A673 (cell line): Measurements from ENCODE around the gene TPH2. TPM values are rescaled to one million over a fixed set of nuclear protein-coding genes. Genes with fewer than 3 reads are reported as not detected.

Source experiments
- BruUV-seq: library from RNA; stranded (reverse); fragments of 400-500 nt; replicated peaks from 2 replicates; lab custom pipeline; 2021; lab: Mats Ljungman, UMichigan
- CTCF ChIA-PET: fragments of 300-600 bp; sonication (Branson Sonifier 250); formaldehyde crosslinking; loops from one replicate; lab custom pipeline; 2022; ENCODE audit warnings: antibody characterized with exemption; lab: Charles Lee
- POLR2A ChIA-PET: fragments of 300-600 bp; sonication (Branson Sonifier 250); formaldehyde crosslinking; loops from one replicate; lab custom pipeline; 2022; ENCODE audit warnings: antibody characterized with exemption; ENCODE audit not compliant: low non-redundant PET; lab: Charles Lee
- DNase-seq: peaks from one replicate; pipeline ENCODE4 v3.0.0-alpha.2; 2015; ENCODE audit warnings: low spot score
- H3K27ac ChIP-seq: fragments of 200-600 bp; sonication (generic); 2 replicates; pipeline ENCODE4 v1.5.1; 2016; ENCODE audit warnings: mixed run types, low read depth, mild to moderate bottlenecking, mixed read lengths, antibody characterized with exemption, low read length; ENCODE audit not compliant: poor library complexity, severe bottlenecking
- H3K27me3 ChIP-seq: fragments of 200-600 bp; sonication (generic); replicated peaks from 2 replicates; pipeline ENCODE4 v1.6.1; 2017; ENCODE audit warnings: mixed run types, low read depth, mild to moderate bottlenecking, mixed read lengths, antibody characterized with exemption, low read length; ENCODE audit not compliant: insufficient read depth, poor library complexity
- H3K36me3 ChIP-seq: fragments of 200-600 bp; sonication (generic); 2 replicates; pipeline ENCODE4 v1.6.1; 2016; ENCODE audit warnings: mixed run types, mild to moderate bottlenecking, mixed read lengths, antibody characterized with exemption, low read length; ENCODE audit not compliant: insufficient read depth, poor library complexity, severe bottlenecking
- H3K4me1 ChIP-seq: fragments of 200-600 bp; sonication (generic); 2 replicates; pipeline ENCODE4 v1.6.1; 2017; ENCODE audit warnings: mixed run types, mild to moderate bottlenecking, mixed read lengths, antibody characterized with exemption, low read length; ENCODE audit not compliant: insufficient read depth, poor library complexity, severe bottlenecking
- H3K4me3 ChIP-seq: fragments of 200-600 bp; sonication (generic); 2 replicates; pipeline ENCODE4 v1.5.1; 2016; ENCODE audit warnings: low read depth, mixed run types, mild to moderate bottlenecking, mixed read lengths, low read length; ENCODE audit not compliant: poor library complexity, severe bottlenecking
- H3K9me3 ChIP-seq: fragments of 200-600 bp; sonication (generic); 2 replicates; pipeline ENCODE4 v1.6.1; 2016; ENCODE audit warnings: mixed run types, low read depth, mild to moderate bottlenecking, mixed read lengths, antibody characterized with exemption, low read length; ENCODE audit not compliant: poor library complexity, severe bottlenecking
- EZH2 ChIP-seq: fragments of 200-600 bp; sonication (generic); IDR thresholded peaks from 2 replicates; pipeline ENCODE4 v1.6.1; 2017; ENCODE audit warnings: borderline replicate concordance, low read depth, mild to moderate bottlenecking, mixed read lengths, antibody characterized with exemption, low read length; ENCODE audit not compliant: poor library complexity, severe bottlenecking
- intact Hi-C: fragments of 100-400 bp; cut with micrococcal nuclease; formaldehyde crosslinking; loops from one replicate; pipeline ENCODE4 v1.10.0; 2022; ENCODE audit not compliant: unreplicated experiment
- total RNA-seq: library from RNA; stranded (reverse); gene quantifications from 2 replicates; pipeline ENCODE4 v1.2.3, GENCODE V29; 2021
- TF ChIP-seq, protein P1 (sequence below): fragments of 300-800, 200-600 bp; sonication (generic); conservative IDR thresholded peaks from 2 replicates; pipeline ENCODE4 v1.5.1; 2017; ENCODE audit warnings: low read depth, mild to moderate bottlenecking, antibody characterized with exemption, low read length, moderate library complexity, mixed read lengths

The TPH2 gene
- total RNA-seq, 1 experiment from 2014 or later: 0.82 TPM

DNA sequence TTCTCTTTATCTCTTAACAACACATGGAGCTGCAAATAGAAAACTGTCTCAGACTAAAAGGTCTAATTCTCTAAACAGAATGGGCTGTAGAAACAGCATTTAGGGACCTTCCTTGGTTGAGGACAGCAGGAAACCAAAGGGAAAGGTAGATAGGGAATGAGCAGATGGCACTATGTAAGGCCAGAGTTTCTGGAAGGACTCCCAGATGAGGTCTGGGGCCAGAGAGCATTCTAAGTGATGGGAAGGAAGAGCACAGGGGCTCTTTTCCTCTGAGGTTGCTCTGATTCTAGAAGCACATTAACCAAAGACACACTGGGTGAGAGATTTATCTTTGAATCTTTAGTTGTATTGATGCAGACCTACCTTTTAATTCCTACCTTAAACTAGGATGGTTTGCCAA is 79.4 kb downstream of the TPH2 start:
- no peak overlapping the region for H3K4me3 ChIP-seq
- H3K27me3 ChIP-seq: no peaks in the 10 kb centered on the region
- no TSS peak for BruUV-seq
- TF ChIP-seq EZH2: no peak
- TF ChIP-seq, protein P1, sequence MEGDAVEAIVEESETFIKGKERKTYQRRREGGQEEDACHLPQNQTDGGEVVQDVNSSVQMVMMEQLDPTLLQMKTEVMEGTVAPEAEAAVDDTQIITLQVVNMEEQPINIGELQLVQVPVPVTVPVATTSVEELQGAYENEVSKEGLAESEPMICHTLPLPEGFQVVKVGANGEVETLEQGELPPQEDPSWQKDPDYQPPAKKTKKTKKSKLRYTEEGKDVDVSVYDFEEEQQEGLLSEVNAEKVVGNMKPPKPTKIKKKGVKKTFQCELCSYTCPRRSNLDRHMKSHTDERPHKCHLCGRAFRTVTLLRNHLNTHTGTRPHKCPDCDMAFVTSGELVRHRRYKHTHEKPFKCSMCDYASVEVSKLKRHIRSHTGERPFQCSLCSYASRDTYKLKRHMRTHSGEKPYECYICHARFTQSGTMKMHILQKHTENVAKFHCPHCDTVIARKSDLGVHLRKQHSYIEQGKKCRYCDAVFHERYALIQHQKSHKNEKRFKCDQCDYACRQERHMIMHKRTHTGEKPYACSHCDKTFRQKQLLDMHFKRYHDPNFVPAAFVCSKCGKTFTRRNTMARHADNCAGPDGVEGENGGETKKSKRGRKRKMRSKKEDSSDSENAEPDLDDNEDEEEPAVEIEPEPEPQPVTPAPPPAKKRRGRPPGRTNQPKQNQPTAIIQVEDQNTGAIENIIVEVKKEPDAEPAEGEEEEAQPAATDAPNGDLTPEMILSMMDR: no peak
- ChIA-PET POLR2A (no interaction called here), CTCF (interaction anchor here (1.2 kb wide), 1 partner anchor 253 kb away, joined by 5 read pairs; no protein-coding TSS in a partner anchor)
- H3K27ac ChIP-seq: no peak overlapping the region
- H3K4me1 ChIP-seq: peaks cover 10% of the 10 kb centered on the region
- H3K9me3 ChIP-seq: no peaks in the 10 kb centered on the region
- DNase-seq: no peak
- no peaks in the 10 kb centered on the region for H3K36me3 ChIP-seq
- intact Hi-C loops: no loop called here

DNA sequence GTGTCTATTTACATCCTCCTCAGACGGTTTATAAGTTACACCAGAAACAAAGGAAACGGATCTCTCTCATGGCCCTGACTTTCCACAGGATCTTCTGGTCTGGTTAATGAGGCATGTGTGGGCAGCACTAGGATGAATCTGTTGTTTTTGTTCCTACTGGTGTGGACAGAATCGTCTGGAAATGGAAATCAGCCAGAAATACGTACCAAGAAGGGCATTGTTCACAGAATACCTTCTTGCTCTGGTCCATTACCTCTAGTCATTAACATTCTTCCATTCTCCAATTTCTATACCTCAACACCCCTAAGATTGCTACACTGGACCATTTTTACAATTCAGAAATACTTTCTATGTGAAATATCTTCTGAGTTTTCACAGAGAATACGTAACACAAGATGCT is 86.0 kb downstream of the TPH2 start:
- BruUV-seq: no TSS peak
- no peak for DNase-seq
- POLR2A ChIA-PET: no interaction called here
- H3K4me1 ChIP-seq: peaks cover 7% of the 10 kb centered on the region
- no peak overlapping the region for H3K4me3 ChIP-seq
- TF ChIP-seq, protein P1: no peak
- no peak for TF ChIP-seq EZH2
- intact Hi-C loops: no loop called here
- no peak overlapping the region for H3K27ac ChIP-seq
- no peaks in the 10 kb centered on the region for H3K36me3 ChIP-seq
- no peaks in the 10 kb centered on the region for H3K9me3 ChIP-seq
- no peaks in the 10 kb centered on the region for H3K27me3 ChIP-seq
- CTCF ChIA-PET: no interaction called here

DNA sequence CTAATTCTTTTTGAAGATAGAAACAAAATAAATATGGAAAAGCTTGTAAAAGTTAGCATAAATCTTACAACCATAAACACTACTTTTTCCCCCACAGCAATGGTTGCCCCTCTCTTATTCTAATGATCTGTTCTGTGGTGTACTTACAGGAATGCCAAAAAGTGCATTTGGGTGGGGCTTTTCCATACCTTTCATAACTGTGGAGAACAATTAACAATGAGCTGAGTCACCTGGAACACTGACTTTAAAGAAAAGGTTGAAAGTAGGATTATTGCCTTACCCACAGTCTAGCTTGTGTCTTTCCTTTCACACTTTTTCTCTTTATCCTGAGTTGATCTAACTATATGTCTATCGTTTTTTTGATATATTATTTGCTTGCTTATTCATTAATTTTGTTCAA is 86.9 kb downstream of the TPH2 start:
- H3K27ac ChIP-seq: no peak overlapping the region
- no TSS peak for BruUV-seq
- no peaks in the 10 kb centered on the region for H3K27me3 ChIP-seq
- ChIA-PET POLR2A (no interaction called here), CTCF (no interaction called here)
- TF ChIP-seq EZH2: no peak
- TF ChIP-seq, protein P1: no peak
- H3K36me3 ChIP-seq: no peaks in the 10 kb centered on the region
- H3K4me1 ChIP-seq: peaks cover 15% of the 10 kb centered on the region
- H3K9me3 ChIP-seq: no peaks in the 10 kb centered on the region
- H3K4me3 ChIP-seq: no peak overlapping the region
- DNase-seq: no peak
- intact Hi-C loops: no loop called here
